ENCODE data around the gene SIM1.

The SIM1 gene

GRCh38 chr6:100446115-100447080, 18.3 kb downstream of the SIM1 start:
- Histone ChIP-seq H3F3A (ENCODE audit: insufficient read depth) (no peaks in the 10 kb centered on the region), H3K36me3 (ENCODE audit: low read length) (no peaks in the 10 kb centered on the region), H3K9me2 (replicated peaks; ENCODE audit: insufficient read depth, low read length) (no peaks in the 10 kb centered on the region), H2AFZ (ENCODE audit: low read depth, low read length, severe bottlenecking) (no peak overlapping the region), H3K27ac (ENCODE audit: low read depth, low read length) (no peak overlapping the region), H3K79me2 (ENCODE audit: insufficient read depth, low read length) (no peaks in the 10 kb centered on the region), H3K4me3 (ENCODE audit: insufficient read depth, low read length, poor library complexity, severe bottlenecking) (no peak overlapping the region), H4K20me1 (ENCODE audit: low read depth, low read length) (no peaks in the 10 kb centered on the region), H3K9ac (ENCODE audit: low read length) (no peak overlapping the region), H3K27me3 (ENCODE audit: low read length) (no peaks in the 10 kb centered on the region), H3K9me3 (ENCODE audit: insufficient read depth, low read length) (no peaks in the 10 kb centered on the region), H3K4me2 (ENCODE audit: low read depth, low read length, poor library complexity, severe bottlenecking) (no peak overlapping the region)
- no peak for TF ChIP-seq EZH2phosphoT487 (conservative IDR thresholded peaks at IDR 0.05; ENCODE audit: low read length)
- no peak for TF ChIP-seq CTCF (IDR thresholded peaks at IDR 0.05; ENCODE audit: insufficient read depth, low read length, poor library complexity, severe bottlenecking)

GRCh38 chr6:100445512-100445911, 19.2 kb downstream of the SIM1 start:
- Histone ChIP-seq H3K79me2 (ENCODE audit: insufficient read depth, low read length) (no peaks in the 10 kb centered on the region), H3K36me3 (ENCODE audit: low read length) (no peaks in the 10 kb centered on the region), H3F3A (ENCODE audit: insufficient read depth) (no peaks in the 10 kb centered on the region), H3K27ac (ENCODE audit: low read depth, low read length) (no peak overlapping the region), H3K27me3 (ENCODE audit: low read length) (no peaks in the 10 kb centered on the region), H2AFZ (ENCODE audit: low read depth, low read length, severe bottlenecking) (no peak overlapping the region), H3K4me3 (ENCODE audit: insufficient read depth, low read length, poor library complexity, severe bottlenecking) (no peak overlapping the region), H3K9me2 (replicated peaks; ENCODE audit: insufficient read depth, low read length) (no peaks in the 10 kb centered on the region), H3K9me3 (ENCODE audit: insufficient read depth, low read length) (no peaks in the 10 kb centered on the region), H3K4me2 (ENCODE audit: low read depth, low read length, poor library complexity, severe bottlenecking) (no peak overlapping the region), H3K9ac (ENCODE audit: low read length) (no peak overlapping the region), H4K20me1 (ENCODE audit: low read depth, low read length) (no peaks in the 10 kb centered on the region)
- no peak for TF ChIP-seq CTCF (IDR thresholded peaks at IDR 0.05; ENCODE audit: insufficient read depth, low read length, poor library complexity, severe bottlenecking)
- no peak for TF ChIP-seq EZH2phosphoT487 (conservative IDR thresholded peaks at IDR 0.05; ENCODE audit: low read length)

- Histone ChIP-seq H3K4me3 (ENCODE audit: insufficient read depth, low read length, poor library complexity, severe bottlenecking) (no peak overlapping the region), H2AFZ (ENCODE audit: low read depth, low read length, severe bottlenecking) (no peak overlapping the region), H3K9ac (ENCODE audit: low read length) (no peak overlapping the region), H4K20me1 (ENCODE audit: low read depth, low read length) (no peaks in the 10 kb centered on the region), H3K9me3 (ENCODE audit: insufficient read depth, low read length) (no peaks in the 10 kb centered on the region), H3K27ac (ENCODE audit: low read depth, low read length) (no peak overlapping the region), H3K36me3 (ENCODE audit: low read length) (no peaks in the 10 kb centered on the region), H3K79me2 (ENCODE audit: insufficient read depth, low read length) (no peaks in the 10 kb centered on the region), H3K9me2 (replicated peaks; ENCODE audit: insufficient read depth, low read length) (no peaks in the 10 kb centered on the region), H3K27me3 (ENCODE audit: low read length) (no peaks in the 10 kb centered on the region), H3F3A (ENCODE audit: insufficient read depth) (no peaks in the 10 kb centered on the region), H3K4me2 (ENCODE audit: low read depth, low read length, poor library complexity, severe bottlenecking) (no peak overlapping the region)
- TF ChIP-seq EZH2phosphoT487 (conservative IDR thresholded peaks at IDR 0.05; ENCODE audit: low read length) (no peak), CTCF (IDR thresholded peaks at IDR 0.05; ENCODE audit: insufficient read depth, low read length, poor library complexity, severe bottlenecking) (no peak)
These were observed 23.8 kb downstream of the SIM1 start for GRCh38 chr6:100440935-100441334.

Data from SU-DHL-6 (cell line).